WERI-Rb-1 (cell line): ENCODE results near the gene KLHL22.

Experiments used
- DNase-seq: peaks from one replicate; pipeline ENCODE4 v3.0.0-alpha.2; 2020
- H3K27ac ChIP-seq: fragments of 250-450 bp; sonication (Bioruptor Pico); 2 replicates; pipeline ENCODE4 v1.5.1; 2020; ENCODE audit warnings: mild to moderate bottlenecking, moderate library complexity
- H3K27me3 ChIP-seq: fragments of 250-450 bp; sonication (Bioruptor Pico); 2 replicates; pipeline ENCODE4 v1.5.1; 2021; ENCODE audit warnings: mild to moderate bottlenecking, low read depth, moderate library complexity; ENCODE audit not compliant: insufficient read depth, severe bottlenecking
- H3K36me3 ChIP-seq: fragments of 250-450 bp; sonication (Bioruptor Pico); 2 replicates; pipeline ENCODE4 v1.5.1; 2020; ENCODE audit warnings: mild to moderate bottlenecking, moderate library complexity
- H3K4me3 ChIP-seq: 2 replicates; pipeline ENCODE4 v1.5.1; 2011; ENCODE audit warnings: low read depth, mild to moderate bottlenecking, control low read depth, low read length
- H3K9me3 ChIP-seq: fragments of 250-450 bp; sonication (Bioruptor Pico); 2 replicates; pipeline ENCODE4 v1.5.1; 2021; ENCODE audit warnings: mild to moderate bottlenecking, moderate library complexity; ENCODE audit not compliant: severe bottlenecking
- TF ChIP-seq, protein P1 (sequence below): IDR thresholded peaks from 2 replicates; pipeline ENCODE4 v1.5.1; 2011; ENCODE audit warnings: low read depth, mild to moderate bottlenecking, control low read depth, inconsistent platforms, low read length

Gene KLHL22

DNA sequence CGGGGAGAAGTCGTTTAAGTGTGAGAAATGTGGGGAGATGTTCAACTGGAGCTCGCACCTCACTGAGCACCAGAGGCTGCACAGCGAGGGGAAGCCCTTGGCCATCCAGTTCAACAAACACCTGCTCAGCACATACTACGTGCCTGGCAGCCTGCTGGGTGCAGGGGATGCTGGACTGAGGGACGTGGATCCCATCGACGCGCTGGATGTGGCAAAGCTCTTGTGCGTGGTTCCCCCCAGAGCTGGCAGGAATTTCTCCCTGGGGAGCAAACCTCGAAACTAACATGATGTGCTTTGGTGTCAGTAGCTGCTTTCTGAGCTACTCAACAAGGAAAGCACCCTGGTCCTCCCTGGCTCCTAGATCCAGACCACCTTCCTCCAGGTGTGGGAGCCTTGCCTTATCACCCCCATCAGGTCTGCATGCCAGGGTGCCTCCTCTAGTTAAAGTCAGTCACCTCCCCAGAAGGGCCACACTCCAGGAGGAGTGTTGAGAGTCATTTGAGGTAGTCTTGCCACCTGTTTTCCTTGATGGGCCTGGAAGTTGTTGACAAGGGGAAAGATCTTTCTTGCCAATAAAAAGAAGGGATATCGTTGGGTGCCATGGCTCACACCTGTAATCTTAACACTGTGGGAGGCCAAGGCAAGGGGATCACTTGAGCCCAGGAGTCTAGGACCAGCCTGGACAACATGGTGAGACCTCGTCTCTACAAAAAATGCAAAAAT is 88.7 kb downstream of the KLHL22 start:
- no peak for DNase-seq

DNA sequence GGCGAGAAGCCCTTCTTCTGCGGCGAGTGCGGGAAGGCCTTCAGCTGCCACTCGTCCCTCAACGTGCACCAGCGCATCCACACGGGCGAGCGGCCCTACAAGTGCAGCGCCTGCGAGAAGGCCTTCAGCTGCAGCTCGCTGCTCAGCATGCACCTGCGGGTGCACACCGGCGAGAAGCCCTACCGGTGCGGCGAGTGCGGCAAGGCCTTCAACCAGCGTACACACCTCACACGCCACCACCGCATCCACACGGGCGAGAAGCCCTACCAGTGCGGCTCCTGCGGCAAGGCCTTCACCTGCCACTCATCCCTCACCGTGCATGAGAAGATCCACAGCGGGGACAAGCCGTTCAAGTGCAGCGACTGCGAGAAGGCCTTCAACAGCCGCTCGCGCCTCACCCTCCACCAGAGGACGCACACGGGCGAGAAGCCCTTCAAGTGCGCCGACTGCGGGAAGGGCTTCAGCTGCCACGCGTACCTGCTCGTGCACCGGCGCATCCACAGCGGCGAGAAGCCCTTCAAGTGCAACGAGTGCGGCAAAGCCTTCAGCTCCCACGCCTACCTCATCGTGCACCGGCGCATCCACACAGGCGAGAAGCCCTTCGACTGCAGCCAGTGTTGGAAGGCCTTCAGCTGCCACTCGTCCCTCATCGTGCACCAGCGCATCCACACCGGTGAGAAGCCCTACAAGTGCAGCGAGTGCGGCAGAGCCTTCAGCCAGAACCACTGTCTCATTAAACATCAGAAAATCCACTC is 89.5 kb downstream of the KLHL22 start:
- Histone ChIP-seq H3K27ac (no peak overlapping the region), H3K4me3 (no peak overlapping the region), H3K36me3 (peaks cover 38% of the 10 kb centered on the region), H3K27me3 (no peaks in the 10 kb centered on the region), H3K9me3 (no peaks in the 10 kb centered on the region)
- no peak for DNase-seq
- TF ChIP-seq, protein P1, sequence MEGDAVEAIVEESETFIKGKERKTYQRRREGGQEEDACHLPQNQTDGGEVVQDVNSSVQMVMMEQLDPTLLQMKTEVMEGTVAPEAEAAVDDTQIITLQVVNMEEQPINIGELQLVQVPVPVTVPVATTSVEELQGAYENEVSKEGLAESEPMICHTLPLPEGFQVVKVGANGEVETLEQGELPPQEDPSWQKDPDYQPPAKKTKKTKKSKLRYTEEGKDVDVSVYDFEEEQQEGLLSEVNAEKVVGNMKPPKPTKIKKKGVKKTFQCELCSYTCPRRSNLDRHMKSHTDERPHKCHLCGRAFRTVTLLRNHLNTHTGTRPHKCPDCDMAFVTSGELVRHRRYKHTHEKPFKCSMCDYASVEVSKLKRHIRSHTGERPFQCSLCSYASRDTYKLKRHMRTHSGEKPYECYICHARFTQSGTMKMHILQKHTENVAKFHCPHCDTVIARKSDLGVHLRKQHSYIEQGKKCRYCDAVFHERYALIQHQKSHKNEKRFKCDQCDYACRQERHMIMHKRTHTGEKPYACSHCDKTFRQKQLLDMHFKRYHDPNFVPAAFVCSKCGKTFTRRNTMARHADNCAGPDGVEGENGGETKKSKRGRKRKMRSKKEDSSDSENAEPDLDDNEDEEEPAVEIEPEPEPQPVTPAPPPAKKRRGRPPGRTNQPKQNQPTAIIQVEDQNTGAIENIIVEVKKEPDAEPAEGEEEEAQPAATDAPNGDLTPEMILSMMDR, result no peak

More for the DNA sequence above, 88.7 kb downstream of the KLHL22 start:
- H3K4me3 ChIP-seq, result no peak overlapping the region
- H3K27me3 ChIP-seq, result no peaks in the 10 kb centered on the region
- no peak overlapping the region for H3K27ac ChIP-seq
- H3K9me3 ChIP-seq, result no peaks in the 10 kb centered on the region
- TF ChIP-seq, protein P1, result no peak
- H3K36me3 ChIP-seq, result peaks cover 38% of the 10 kb centered on the region

DNA sequence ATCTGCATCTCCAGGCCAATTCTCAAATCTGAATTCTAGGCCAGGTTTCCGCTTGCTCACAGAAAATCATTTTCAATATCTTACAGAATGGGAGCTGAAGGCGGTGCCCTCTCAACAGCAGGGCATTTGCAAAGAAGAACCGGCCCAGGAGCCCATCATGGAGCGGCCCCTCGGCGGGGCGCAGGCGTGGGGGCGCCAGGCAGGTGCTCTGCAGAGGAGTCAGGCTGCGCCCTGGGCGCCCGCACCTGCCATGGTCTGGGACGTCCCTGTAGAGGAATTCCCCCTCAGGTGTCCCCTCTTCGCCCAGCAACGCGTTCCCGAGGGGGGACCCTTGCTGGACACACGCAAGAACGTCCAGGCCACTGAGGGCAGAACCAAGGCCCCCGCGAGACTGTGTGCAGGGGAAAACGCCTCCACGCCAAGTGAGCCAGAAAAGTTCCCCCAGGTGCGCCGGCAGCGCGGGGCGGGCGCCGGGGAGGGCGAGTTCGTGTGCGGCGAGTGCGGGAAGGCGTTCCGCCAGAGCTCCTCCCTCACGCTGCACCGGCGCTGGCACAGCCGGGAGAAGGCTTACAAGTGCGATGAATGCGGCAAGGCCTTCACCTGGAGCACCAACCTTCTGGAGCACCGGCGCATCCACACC is 90.2 kb downstream of the KLHL22 start:
- Histone ChIP-seq H3K4me3 (no peak overlapping the region), H3K9me3 (no peaks in the 10 kb centered on the region), H3K27me3 (no peaks in the 10 kb centered on the region), H3K27ac (no peak overlapping the region), H3K36me3 (peaks cover 44% of the 10 kb centered on the region)
- no peak for DNase-seq
- TF ChIP-seq, protein P1, result no peak

DNA sequence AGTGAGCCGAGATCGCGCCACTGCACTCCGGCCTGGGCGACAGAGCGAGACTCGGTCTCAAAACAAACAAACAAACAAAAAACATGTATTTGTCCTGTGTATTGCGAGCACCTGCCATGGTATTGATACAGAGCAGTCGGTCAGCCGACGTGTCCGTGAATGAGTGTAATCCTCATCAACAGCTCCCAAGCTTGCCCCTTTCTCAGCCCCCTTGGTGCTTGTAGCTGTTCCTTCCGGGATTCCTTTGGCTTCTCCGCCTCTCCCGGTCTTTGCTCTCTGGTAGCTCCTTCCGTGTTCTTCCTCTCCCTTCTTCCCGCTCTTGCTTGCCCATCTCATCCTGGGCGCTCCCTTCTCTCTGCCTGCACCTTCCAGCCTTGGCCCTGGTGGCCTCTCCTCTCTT is 90.7 kb downstream of the KLHL22 start:
- TF ChIP-seq, protein P1, result no peak
- H3K27ac ChIP-seq, result no peak overlapping the region
- no peaks in the 10 kb centered on the region for H3K27me3 ChIP-seq
- H3K9me3 ChIP-seq, result no peaks in the 10 kb centered on the region
- no peak overlapping the region for H3K4me3 ChIP-seq
- peaks cover 46% of the 10 kb centered on the region for H3K36me3 ChIP-seq
- no peak for DNase-seq

DNA sequence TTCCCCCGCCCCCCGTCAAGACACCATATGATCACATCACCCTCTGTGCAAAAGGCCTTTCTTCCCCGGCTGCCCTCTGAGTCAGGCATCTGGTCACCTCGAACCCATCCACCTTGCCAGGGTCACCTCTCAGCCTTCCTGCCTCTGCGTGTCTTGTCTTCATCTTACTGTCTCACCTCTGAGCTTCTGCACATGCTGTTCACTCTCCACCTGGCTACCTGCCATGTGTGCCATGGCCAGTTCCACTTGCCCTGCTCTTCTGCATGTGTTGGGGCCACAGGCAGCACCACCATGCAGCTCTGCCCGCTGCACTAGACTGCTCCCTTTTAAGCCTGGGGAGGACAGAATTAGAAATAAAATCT is 91.8 kb downstream of the KLHL22 start:
- no peak for DNase-seq
- no peak overlapping the region for H3K27ac ChIP-seq
- H3K27me3 ChIP-seq, result no peaks in the 10 kb centered on the region
- H3K4me3 ChIP-seq, result no peak overlapping the region
- H3K9me3 ChIP-seq, result no peaks in the 10 kb centered on the region
- peaks cover 46% of the 10 kb centered on the region for H3K36me3 ChIP-seq
- TF ChIP-seq, protein P1, result no peak
